ENCODE results near the gene CMTM8. TPM values are rescaled to one million over a fixed set of nuclear protein-coding genes. Genes with fewer than 3 reads are reported as not detected.

Gene CMTM8
- total and polyA plus RNA-seq, 2 of the 8 experiments (the other 6 are each of a cell fraction or from before 2014, with no cell fraction given): 10.5 to 22.4 TPM

GRCh38 chr3:32315441-32315840, 77.0 kb downstream of the CMTM8 start:
- peaks cover 2 to 23% (median 4%) of the 10 kb centered on the region in 4 experiments; a peak in 6 of 7 replicates for H3K4me1 ChIP-seq (replicated peaks in 1 of 4; ENCODE audit: control insufficient read depth in 3 of 4, insufficient read depth in 4 of 4, low read length in 3 of 4)
- DNase-seq (ENCODE audit: low read depth in 1 of 2, low spot score in 2 of 2) (no peak), FAIRE-seq (no peak)
- no peak overlapping the region for H3K56ac ChIP-seq (replicated peaks; ENCODE audit: insufficient read length, low read depth, low read length)
- no peak overlapping the region for H2BK5ac ChIP-seq (ENCODE audit: low read depth, low read length)
- no peak overlapping the region for H2BK15ac ChIP-seq (ENCODE audit: low read length)
- H4K20me1 ChIP-seq (replicated peaks in 1 of 2; ENCODE audit: control insufficient read depth in 1 of 2, insufficient read depth in 2 of 2, low read length in 2 of 2): no peaks in the 10 kb centered on the region
- no peak overlapping the region for H2BK12ac ChIP-seq (ENCODE audit: low read depth, low read length)
- CTCF ChIA-PET (ENCODE audit: partially characterized antibody): interaction anchor here (1.5 kb wide), 1 partner anchor 20 kb away, joined by 6 read pairs; no protein-coding TSS in a partner anchor
- H3K23ac ChIP-seq (ENCODE audit: insufficient read length): no peak overlapping the region
- no peak overlapping the region for H2BK120ac ChIP-seq (replicated peaks; ENCODE audit: low read depth, low read length)
- no peaks in the 10 kb centered on the region for H3K79me2 ChIP-seq (ENCODE audit: control insufficient read depth in 1 of 2, insufficient read depth in 2 of 2, low read length in 2 of 2)
- no peak overlapping the region for H3K27ac ChIP-seq (ENCODE audit: low read depth, low read length)
- H4K8ac ChIP-seq (ENCODE audit: extremely low read depth, insufficient read depth, low read length): no peak overlapping the region
- H2BK20ac ChIP-seq (ENCODE audit: low read length): no peak overlapping the region
- no peaks in the 10 kb centered on the region; a peak in 1 of 4 replicates for H3K9me3 ChIP-seq (ENCODE audit: insufficient read depth in 2 of 2, low read depth in 1 of 2, low read length in 1 of 2)
- H3K18ac ChIP-seq (ENCODE audit: extremely low read depth, low read length): no peak overlapping the region
- no peaks in the 10 kb centered on the region for H3K27me3 ChIP-seq (replicated peaks in 1 of 4; ENCODE audit: control insufficient read depth in 3 of 4, extremely low read depth in 1 of 4, insufficient read depth in 3 of 4, low read length in 3 of 4)
- no peak overlapping the region for H2AK5ac ChIP-seq (ENCODE audit: low read depth, low read length)
- no peaks in the 10 kb centered on the region; a peak in 1 of 8 replicates for H3K36me3 ChIP-seq (ENCODE audit: control insufficient read depth in 2 of 4, insufficient read depth in 4 of 4, low read length in 3 of 4)
- no peak overlapping the region for H4K91ac ChIP-seq (replicated peaks; ENCODE audit: insufficient read length, low read length)
- POLR2A ChIA-PET (ENCODE audit: partially characterized antibody): no interaction called here
- H3K4me2 ChIP-seq (ENCODE audit: insufficient read depth in 1 of 2, low read depth in 2 of 2, low read length in 2 of 2): no peak overlapping the region
- H4K5ac ChIP-seq (ENCODE audit: insufficient read length, low read depth, low read length): no peak overlapping the region
- 97% methylated on average over 3 of the region's 3 CpGs; no CpG with 5 or more reads in 1 of the 2 experiments for WGBS, 2 experiments (ENCODE audit: extremely low coverage in 1 of 2, insufficient coverage in 1 of 2, insufficient read length in 1 of 2, insufficient replicate concordance in 2 of 2, low coverage in 1 of 2, low lambda C conversion rate in 2 of 2, missing lambda C conversion rate in 1 of 2)
- H3K23me2 ChIP-seq (ENCODE audit: low read depth, low read length): no peaks in the 10 kb centered on the region
- H3K79me1 ChIP-seq (ENCODE audit: low read depth, low read length): no peaks in the 10 kb centered on the region
- no peak overlapping the region for H3K4ac ChIP-seq (replicated peaks; ENCODE audit: insufficient read length, low read depth, low read length)
- no peak overlapping the region for H3K9ac ChIP-seq (replicated peaks in 1 of 4; ENCODE audit: extremely low read depth in 1 of 4, low read depth in 3 of 4, low read length in 3 of 4)
- H2AFZ ChIP-seq (ENCODE audit: low read length): no peak overlapping the region
- no peak overlapping the region for H3K14ac ChIP-seq (ENCODE audit: insufficient read length)
- no peak overlapping the region for H3K4me3 ChIP-seq (ENCODE audit: extremely low read depth in 1 of 4, insufficient read depth in 2 of 4, low read depth in 3 of 4, low read length in 4 of 4)
- TF ChIP-seq GABPA (IDR thresholded peaks at IDR 0.05; ENCODE audit: borderline replicate concordance, insufficient read depth, low read length): no peak
- no peak for TF ChIP-seq KDM1A (IDR thresholded peaks at IDR 0.05; ENCODE audit: borderline replicate concordance, low read length)
- no peak for TF ChIP-seq CTCF (IDR thresholded peaks at IDR 0.05; ENCODE audit: control extremely low read depth in 1 of 3, insufficient read depth in 1 of 3, low read depth in 1 of 3, low read length in 3 of 3)
- TF ChIP-seq TEAD4 (IDR thresholded peaks at IDR 0.05; ENCODE audit: low read depth, low read length): no peak
- no peak for TF ChIP-seq ASH2L (IDR thresholded peaks at IDR 0.05; ENCODE audit: low read length)
- TF ChIP-seq TAF1 (IDR thresholded peaks at IDR 0.05; ENCODE audit: low read depth, low read length): no peak
- no peak for TF ChIP-seq RFX5 (IDR thresholded peaks at IDR 0.05; ENCODE audit: borderline replicate concordance, low read depth, low read length)
- no peak for TF ChIP-seq CHD2 (IDR thresholded peaks at IDR 0.05; ENCODE audit: low read length)
- TF ChIP-seq GTF2F1 (IDR thresholded peaks at IDR 0.05; ENCODE audit: borderline replicate concordance, low read depth, low read length): no peak
- TF ChIP-seq BRCA1 (IDR thresholded peaks at IDR 0.05; ENCODE audit: low read depth, low read length): no peak
- no peak for TF ChIP-seq SP1 (IDR thresholded peaks at IDR 0.05; ENCODE audit: low read depth, low read length)
- no peak for TF ChIP-seq SUZ12 (IDR thresholded peaks at IDR 0.05; ENCODE audit: low read length)
- TF ChIP-seq BACH1 (IDR thresholded peaks at IDR 0.05; ENCODE audit: low read length): no peak
